Stomach (tissue), 4 donors: ENCODE measurements around the gene CAB39L.

Experiments used
- CTCF ChIP-seq, 7 experiments: fragments of 450-650 bp in 4 of 7; fragments of 200-600 bp in 3 of 7; sonication (generic) in 3 of 7; IDR thresholded peaks; one replicate each; pipeline ENCODE4 v1.5.1; 2016 to 2019; ENCODE audit warnings: antibody characterized with exemption in 7 of 7, control low read depth in 2 of 7, mild to moderate bottlenecking in 1 of 7
- POLR2A ChIP-seq, 4 donors: fragments of 450-650 bp; IDR thresholded peaks; one replicate each; pipeline ENCODE4 v1.6.1; 2016; ENCODE audit warnings: antibody characterized with exemption in 4 of 4, control low read depth in 2 of 4, mild to moderate bottlenecking in 1 of 4, moderate library complexity in 1 of 4
- POLR2AphosphoS5 ChIP-seq, 3 donors: sonication (generic); formaldehyde crosslinking; IDR thresholded peaks; one replicate each; pipeline ENCODE4 v1.6.1; 2016; ENCODE audit warnings: antibody characterized with exemption in 3 of 3

DNA sequence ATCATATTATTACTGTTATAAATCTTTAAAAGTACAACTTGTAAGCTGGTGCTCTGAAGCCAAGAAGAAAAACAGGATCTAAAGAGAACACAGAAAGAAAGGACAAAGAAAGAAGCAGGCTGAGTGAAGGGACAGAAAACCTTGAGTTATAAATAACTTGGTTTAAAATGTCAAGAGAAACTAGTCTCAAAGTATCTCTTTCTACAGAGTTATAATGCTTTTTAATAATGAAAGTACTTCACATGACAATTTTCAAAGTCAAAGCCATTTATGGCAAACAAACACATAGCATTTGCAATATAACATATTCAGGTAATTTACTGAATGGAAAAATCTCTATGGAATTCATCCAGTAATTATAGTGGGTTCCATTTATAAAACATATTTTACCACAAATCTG lies 33.4 kb downstream of the CAB39L start:
- no peak for TF ChIP-seq CTCF (IDR thresholded peaks at IDR 0.05)
- TF ChIP-seq POLR2AphosphoS5 (IDR thresholded peaks at IDR 0.05), result no peak
- no peak for TF ChIP-seq POLR2A (IDR thresholded peaks at IDR 0.05)
